H1 (cell line): ENCODE data around the gene IGFL3. TPM values are rescaled to one million over a fixed set of nuclear protein-coding genes. Genes with fewer than 3 reads are reported as not detected.

Experiments used
- RBBP5 ChIP-seq: IDR thresholded peaks from 2 replicates; pipeline ENCODE4 v1.7.1; 2012; ENCODE audit warnings: low read depth, mild to moderate bottlenecking, inconsistent platforms, low read length, moderate library complexity, borderline replicate concordance
- RFX5 ChIP-seq: IDR thresholded peaks from 2 replicates; pipeline ENCODE4 v1.6.1; 2011; ENCODE audit warnings: low read depth, low read length, improper control_type of control experiment, borderline replicate concordance
- RNF2 ChIP-seq: fragments of 200-900, 300-1000 bp; sonication (generic); IDR thresholded peaks from 2 replicates; pipeline ENCODE4 v1.7.1; 2016; ENCODE audit warnings: borderline replicate concordance, low read depth, mild to moderate bottlenecking, antibody characterized with exemption, low read length; ENCODE audit not compliant: poor library complexity, severe bottlenecking; ENCODE audit errors: missing control alignments
- SP2 ChIP-seq: IDR thresholded peaks from 2 replicates; pipeline ENCODE4 v1.6.1; 2012; ENCODE audit warnings: mild to moderate bottlenecking, low read length, inconsistent platforms
- polyA plus RNA-seq, 7 experiments: library from polyadenylated mRNA; depleted of rRNA in 3 of 7; stranded (reverse) in 5 of 7; unstranded in 2 of 7; fragments of >200 nt in 5 of 7; fragments of 200-250 nt in 2 of 7; gene quantifications; 1 replicate in 5 of 7; 2 replicates in 1 of 7; 4 replicates in 1 of 7; pipeline versions ENCODE4 v1.2.1 to v1.2.3, GENCODE V29; 2011 to 2013; ENCODE audit warnings: missing spikeins in 2 of 7, mixed read lengths in 2 of 7
- total RNA-seq: library from RNA; stranded (reverse); fragmentation: NEBNext Ultra II Directional; extraction: Animal tissue kit (Norgen Biotek cat#: 25700); gene quantifications from 2 replicates; pipeline ENCODE4 v1.2.1, GENCODE V29; 2021

Gene IGFL3
- total and polyA plus RNA-seq, 2 of the 8 experiments (the other 6 are each of a cell fraction or from before 2014, with no cell fraction given): 0.12 TPM; not detected in 1

- TF ChIP-seq RNF2 (no peak), RBBP5 (no peak), RFX5 (no peak), SP2 (no peak)
These were observed 35.8 kb upstream of the IGFL3 start (continued) for GRCh38 chr19:46160233-46160775.
